ENCODE data around the gene PSMG3. TPM values are rescaled to one million over a fixed set of nuclear protein-coding genes. Genes with fewer than 3 reads are reported as not detected.

The PSMG3 gene
- total RNA-seq, 1 donor from 2014 or later: 28.3 TPM

- no peak for DNase-seq (ENCODE audit: low read depth, low spot score)
Measured at GRCh38 chr7:1580422-1581030, 10.7 kb upstream of the PSMG3 start.

GRCh38 chr7:1579481-1580421 lies 9.9 kb upstream of the PSMG3 start:
- DNase-seq (ENCODE audit: low read depth, low spot score): no peak

- no peak for DNase-seq (ENCODE audit: low read depth, low spot score)
Measured at GRCh38 chr7:1578513-1578912, 8.7 kb upstream of the PSMG3 start.

GRCh38 chr7:1576521-1577253 lies 6.9 kb upstream of the PSMG3 start:
- DNase-seq (ENCODE audit: low read depth, low spot score): no peak

GRCh38 chr7:1575809-1576208 lies 6.0 kb upstream of the PSMG3 start:
- DNase-seq (ENCODE audit: low read depth, low spot score): no peak

- no peak for DNase-seq (ENCODE audit: low read depth, low spot score)
Measured at GRCh38 chr7:1572111-1572822, 2.4 kb upstream of the PSMG3 start.

- no peak for DNase-seq (ENCODE audit: low read depth, low spot score)
Measured at GRCh38 chr7:1569440-1569832, 396 bp downstream of the PSMG3 start.

GRCh38 chr7:1569016-1569415 lies 816 bp downstream of the PSMG3 start:
- DNase-seq (ENCODE audit: low read depth, low spot score): no peak

GRCh38 chr7:1567896-1568510 lies 1.8 kb downstream of the PSMG3 start:
- DNase-seq (ENCODE audit: low read depth, low spot score): no peak

- DNase-seq (ENCODE audit: low read depth, low spot score): no peak
Measured at GRCh38 chr7:1567049-1567771, 2.6 kb downstream of the PSMG3 start.

- DNase-seq (ENCODE audit: low read depth, low spot score): no peak
Measured at GRCh38 chr7:1566687-1567048, 3.2 kb downstream of the PSMG3 start.

- no peak for DNase-seq (ENCODE audit: low read depth, low spot score)
Measured at GRCh38 chr7:1564603-1565022, 5.2 kb downstream of the PSMG3 start.

- DNase-seq (ENCODE audit: low read depth, low spot score): no peak
Measured at GRCh38 chr7:1563981-1564602, 5.7 kb downstream of the PSMG3 start.

GRCh38 chr7:1562597-1563051 lies 7.2 kb downstream of the PSMG3 start:
- DNase-seq (ENCODE audit: low read depth, low spot score): no peak

- DNase-seq (ENCODE audit: low read depth, low spot score): no peak
Measured at GRCh38 chr7:1562116-1562515, 7.7 kb downstream of the PSMG3 start.

GRCh38 chr7:1561036-1561940 lies 8.5 kb downstream of the PSMG3 start:
- no peak for DNase-seq (ENCODE audit: low read depth, low spot score)

GRCh38 chr7:1560620-1561031 lies 9.2 kb downstream of the PSMG3 start:
- DNase-seq (ENCODE audit: low read depth, low spot score): no peak

GRCh38 chr7:1559626-1560590 lies 9.9 kb downstream of the PSMG3 start:
- DNase-seq (ENCODE audit: low read depth, low spot score): no peak
